ENCODE results near the gene GNRHR. TPM values are rescaled to one million over a fixed set of nuclear protein-coding genes. Genes with fewer than 3 reads are reported as not detected.

The GNRHR gene
- polyA plus RNA-seq, 4 donors: 0.32 to 1.1 (median 0.63) TPM

- DNase-seq (ENCODE audit: low read depth in 4 of 4, low spot score in 2 of 4): no peak
Observed at GRCh38 chr4:67701517-67701850, 52.7 kb downstream of the GNRHR start.

GRCh38 chr4:67700738-67701516 is 53.3 kb downstream of the GNRHR start, which contains the start of gene UBA6:
Gene UBA6, minus strand, starts transcription at chr4:67701155. Its CDS starts 36 bp downstream, at chr4:67701119.
- peak; percentile 74 to 93 (median 86) for DNase-seq (ENCODE audit: low read depth in 4 of 4, low spot score in 2 of 4)

- DNase-seq (ENCODE audit: low read depth in 4 of 4, low spot score in 2 of 4): peak in 2 of 4 donors; percentile 4 to 50
Observed at GRCh38 chr4:67700116-67700737, 54.0 kb downstream of the GNRHR start.

- no peak for DNase-seq (ENCODE audit: low read depth in 4 of 4, low spot score in 2 of 4)
Observed at GRCh38 chr4:67699603-67700002, 54.6 kb downstream of the GNRHR start.

GRCh38 chr4:67697860-67698687 is 56.1 kb downstream of the GNRHR start:
- DNase-seq (ENCODE audit: low read depth in 4 of 4, low spot score in 2 of 4): no peak

GRCh38 chr4:67696061-67696460 is 58.1 kb downstream of the GNRHR start:
- DNase-seq (ENCODE audit: low read depth in 4 of 4, low spot score in 2 of 4): no peak

GRCh38 chr4:67694662-67695061 is 59.5 kb downstream of the GNRHR start:
- DNase-seq (ENCODE audit: low read depth in 4 of 4, low spot score in 2 of 4): no peak

- no peak for DNase-seq (ENCODE audit: low read depth in 4 of 4, low spot score in 2 of 4)
Observed at GRCh38 chr4:67691328-67691727, 62.9 kb downstream of the GNRHR start.

Other genes starting within 250 kb of the GNRHR start
- gene CENPC, start 208.9 kb downstream of the GNRHR start, polyA plus RNA-seq (ENCODE audit: insufficient read length in 4 of 4): 10 to 100 TPM; 23.3 to 36.0 (median 27.3) TPM
- under 1 TPM; 0.13 to 0.24 (median 0.17) TPM for gene STAP1, start 195.7 kb downstream of the GNRHR start, polyA plus RNA-seq (ENCODE audit: insufficient read length in 4 of 4)
- 10 to 100 TPM; 40.9 to 72.5 (median 55.8) TPM for gene UBA6, start 53.2 kb downstream of the GNRHR start, polyA plus RNA-seq (ENCODE audit: insufficient read length in 4 of 4)
- under 1 TPM in 2 of 4 donors, not detected in 2; 0.27 to 0.29 TPM for gene TMPRSS11D, start 129.6 kb upstream of the GNRHR start, polyA plus RNA-seq (ENCODE audit: insufficient read length in 4 of 4)
- under 1 TPM in 2 of 4 donors, not detected in 2; 0.04 to 0.05 TPM for gene TMPRSS11A, start 209.1 kb upstream of the GNRHR start, polyA plus RNA-seq (ENCODE audit: insufficient read length in 4 of 4)

All from left renal cortex interstitium (tissue), 4 donors.